Parathyroid adenoma (tissue), 2 donors: Measurements from ENCODE around the gene OR10G4.
"Not testable (repeated sequence)": the region's sequence is repeated elsewhere in the genome, so short reads cannot be mapped to it uniquely, and the experiment has no call there.

Experiments used
- H2AFZ ChIP-seq: fragments of 300-600 bp; sonication (generic); one replicate; pipeline ENCODE4 v1.7.0; 2017; ENCODE audit warnings: antibody characterized with exemption, mild to moderate bottlenecking
- H3K27ac ChIP-seq: fragments of 300-600 bp; sonication (generic); one replicate; pipeline ENCODE4 v1.7.0; 2017
- H3K27me3 ChIP-seq: fragments of 300-600 bp; sonication (generic); one replicate; pipeline ENCODE4 v1.7.0; 2017; ENCODE audit warnings: low read length; ENCODE audit not compliant: control insufficient read depth, insufficient read depth
- H3K36me3 ChIP-seq: fragments of 300-600 bp; sonication (generic); one replicate; pipeline ENCODE4 v1.7.0; 2017; ENCODE audit warnings: low read length; ENCODE audit not compliant: control insufficient read depth, insufficient read depth
- H3K4me1 ChIP-seq: fragments of 300-600 bp; sonication (generic); one replicate; pipeline ENCODE4 v1.7.0; 2017; ENCODE audit warnings: control low read depth
- H3K4me2 ChIP-seq: fragments of 300-600 bp; sonication (generic); one replicate; pipeline ENCODE4 v1.7.0; 2017; ENCODE audit warnings: low read length
- H3K4me3 ChIP-seq: fragments of 300-600 bp; sonication (generic); one replicate; pipeline ENCODE4 v1.7.0; 2017; ENCODE audit warnings: low read depth, low read length
- H3K79me2 ChIP-seq: fragments of 300-600 bp; sonication (generic); one replicate; pipeline ENCODE4 v1.7.0; 2017; ENCODE audit warnings: control low read depth
- H3K9ac ChIP-seq: fragments of 300-600 bp; sonication (generic); one replicate; pipeline ENCODE4 v1.7.0; 2017; ENCODE audit warnings: mild to moderate bottlenecking
- H3K9me3 ChIP-seq: fragments of 300-600 bp; sonication (generic); one replicate; pipeline ENCODE4 v1.7.0; 2017; ENCODE audit warnings: low read length; ENCODE audit not compliant: control insufficient read depth
- TF ChIP-seq, protein P1 (sequence below): fragments of 300-600 bp; sonication (generic); IDR thresholded peaks from one replicate; pipeline ENCODE4 v1.7.0; 2017; ENCODE audit warnings: antibody characterized with exemption, mild to moderate bottlenecking
- donor health status: primary hyperparathyroidism.

The OR10G4 gene

DNA sequence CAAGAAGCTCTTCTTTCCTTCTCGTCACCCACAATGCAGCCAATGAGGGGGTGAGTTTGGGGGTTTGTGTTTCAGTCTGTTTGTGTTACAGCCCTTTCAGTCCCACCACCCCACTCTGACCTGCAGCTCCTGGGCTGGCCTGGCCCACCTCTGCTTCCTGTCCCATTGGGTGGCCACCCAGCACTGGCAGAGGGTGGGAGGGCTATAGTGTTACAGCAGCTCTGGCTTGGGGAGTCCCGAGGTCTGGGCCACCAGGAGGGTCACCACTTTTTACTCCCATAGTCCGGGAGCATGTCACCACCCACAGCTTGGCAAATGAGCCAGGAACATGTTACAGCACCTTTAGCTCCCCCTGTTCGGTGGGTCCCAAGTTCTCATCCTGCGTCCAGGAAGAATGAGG lies 33.5 kb upstream of the OR10G4 start:
- Histone ChIP-seq H3K36me3 (no peaks in the 10 kb centered on the region), H3K27me3 (no peaks in the 10 kb centered on the region), H3K9ac (no peak overlapping the region), H3K4me2 (no peak overlapping the region), H3K27ac (no peak overlapping the region), H3K79me2 (no peaks in the 10 kb centered on the region), H2AFZ (no peak overlapping the region), H3K4me3 (no peak overlapping the region), H3K9me3 (no peaks in the 10 kb centered on the region), H3K4me1 (no peaks in the 10 kb centered on the region)
- TF ChIP-seq, protein P1, sequence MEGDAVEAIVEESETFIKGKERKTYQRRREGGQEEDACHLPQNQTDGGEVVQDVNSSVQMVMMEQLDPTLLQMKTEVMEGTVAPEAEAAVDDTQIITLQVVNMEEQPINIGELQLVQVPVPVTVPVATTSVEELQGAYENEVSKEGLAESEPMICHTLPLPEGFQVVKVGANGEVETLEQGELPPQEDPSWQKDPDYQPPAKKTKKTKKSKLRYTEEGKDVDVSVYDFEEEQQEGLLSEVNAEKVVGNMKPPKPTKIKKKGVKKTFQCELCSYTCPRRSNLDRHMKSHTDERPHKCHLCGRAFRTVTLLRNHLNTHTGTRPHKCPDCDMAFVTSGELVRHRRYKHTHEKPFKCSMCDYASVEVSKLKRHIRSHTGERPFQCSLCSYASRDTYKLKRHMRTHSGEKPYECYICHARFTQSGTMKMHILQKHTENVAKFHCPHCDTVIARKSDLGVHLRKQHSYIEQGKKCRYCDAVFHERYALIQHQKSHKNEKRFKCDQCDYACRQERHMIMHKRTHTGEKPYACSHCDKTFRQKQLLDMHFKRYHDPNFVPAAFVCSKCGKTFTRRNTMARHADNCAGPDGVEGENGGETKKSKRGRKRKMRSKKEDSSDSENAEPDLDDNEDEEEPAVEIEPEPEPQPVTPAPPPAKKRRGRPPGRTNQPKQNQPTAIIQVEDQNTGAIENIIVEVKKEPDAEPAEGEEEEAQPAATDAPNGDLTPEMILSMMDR: no peak

DNA sequence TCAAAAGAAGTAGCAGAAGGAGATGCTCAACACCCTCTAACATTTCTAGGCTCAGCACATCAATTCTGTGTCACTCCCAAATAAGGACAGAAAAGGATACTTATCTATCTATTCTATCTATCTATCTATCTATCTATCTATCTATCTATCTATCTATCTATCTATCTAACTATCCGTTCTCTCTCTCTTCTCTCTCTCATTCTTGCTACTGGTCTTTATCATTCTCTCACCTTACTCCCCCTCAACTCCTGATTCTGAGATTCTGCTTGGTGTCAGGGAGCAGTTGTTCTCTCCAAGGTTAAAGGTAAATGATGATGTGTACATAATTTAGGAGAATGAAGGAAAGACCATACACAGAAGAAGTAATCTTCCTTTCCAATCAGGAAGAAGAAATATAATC lies 17.7 kb upstream of the OR10G4 start, which contains the start of gene OR10G6:
Gene OR10G6, minus strand, starts transcription at position 43 of the 400 bp plus-strand sequence. Its CDS starts 0 bp downstream, at position 43.
- TF ChIP-seq, protein P1: no peak
- H3K36me3 ChIP-seq: no peaks in the 10 kb centered on the region
- no peaks in the 10 kb centered on the region for H3K4me1 ChIP-seq
- H3K9ac ChIP-seq: no peak within 1 kb of the TSS
- H3K27me3 ChIP-seq: no peaks in the 10 kb centered on the region
- no peak within 1 kb of the TSS for H3K4me2 ChIP-seq
- H3K27ac ChIP-seq: no peak within 1 kb of the TSS
- H3K79me2 ChIP-seq: no peaks in the 10 kb centered on the region
- no peak within 1 kb of the TSS for H2AFZ ChIP-seq
- no peaks in the 10 kb centered on the region for H3K9me3 ChIP-seq
- H3K4me3 ChIP-seq: no peak within 1 kb of the TSS

DNA sequence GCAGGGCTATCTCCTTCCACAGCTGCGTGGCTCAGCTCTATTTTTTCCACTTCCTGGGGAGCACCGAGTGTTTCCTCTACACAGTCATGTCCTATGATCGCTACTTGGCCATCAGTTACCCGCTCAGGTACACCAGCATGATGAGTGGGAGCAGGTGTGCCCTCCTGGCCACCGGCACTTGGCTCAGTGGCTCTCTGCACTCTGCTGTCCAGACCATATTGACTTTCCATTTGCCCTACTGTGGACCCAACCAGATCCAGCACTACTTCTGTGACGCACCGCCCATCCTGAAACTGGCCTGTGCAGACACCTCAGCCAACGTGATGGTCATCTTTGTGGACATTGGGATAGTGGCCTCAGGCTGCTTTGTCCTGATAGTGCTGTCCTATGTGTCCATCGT lies 3.0 kb downstream of the OR10G4 start:
- H3K4me2 ChIP-seq, H3K27ac ChIP-seq, H3K9ac ChIP-seq: not testable (repeated sequence)

DNA sequence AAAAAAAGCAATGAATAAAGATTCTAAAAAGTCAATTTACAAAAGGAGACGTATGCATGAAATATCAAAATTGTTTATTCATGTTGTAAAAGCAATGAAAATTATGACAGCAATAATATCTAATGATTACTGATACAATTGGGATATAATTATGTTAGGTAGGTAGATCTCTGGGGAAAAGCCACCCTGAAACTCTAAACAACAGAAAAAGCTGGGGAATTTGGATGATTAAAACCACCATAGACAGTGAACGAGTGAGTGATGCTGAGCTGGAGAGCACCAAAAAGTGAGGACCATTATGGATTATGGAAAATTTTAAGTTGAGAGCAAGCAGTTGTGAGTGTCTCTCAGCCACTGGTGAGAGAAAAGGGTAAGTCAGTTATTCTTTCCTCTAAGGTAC lies 13.7 kb downstream of the OR10G4 start, which contains the start of gene OR10G8:
Gene OR10G8, plus strand, starts transcription at position 301 of the 400 bp plus-strand sequence. CDS start 2,825 bp downstream, outside the sequence.
- no peak within 1 kb of the TSS for H3K27ac ChIP-seq
- H3K4me3 ChIP-seq: no peak within 1 kb of the TSS
- no peaks in the 10 kb centered on the region for H3K36me3 ChIP-seq
- no peak within 1 kb of the TSS for H3K9ac ChIP-seq
- no peaks in the 10 kb centered on the region for H3K79me2 ChIP-seq
- TF ChIP-seq, protein P1: no peak
- no peaks in the 10 kb centered on the region for H3K27me3 ChIP-seq
- H3K4me2 ChIP-seq: no peak within 1 kb of the TSS
- no peaks in the 10 kb centered on the region for H3K9me3 ChIP-seq
- H2AFZ ChIP-seq: no peak within 1 kb of the TSS
- no peaks in the 10 kb centered on the region for H3K4me1 ChIP-seq

More for the DNA sequence above, 3.0 kb downstream of the OR10G4 start:
- H2AFZ ChIP-seq, H3K9me3 ChIP-seq, H3K27me3 ChIP-seq, H3K79me2 ChIP-seq, H3K36me3 ChIP-seq, H3K4me1 ChIP-seq, H3K4me3 ChIP-seq: not testable (repeated sequence)

DNA sequence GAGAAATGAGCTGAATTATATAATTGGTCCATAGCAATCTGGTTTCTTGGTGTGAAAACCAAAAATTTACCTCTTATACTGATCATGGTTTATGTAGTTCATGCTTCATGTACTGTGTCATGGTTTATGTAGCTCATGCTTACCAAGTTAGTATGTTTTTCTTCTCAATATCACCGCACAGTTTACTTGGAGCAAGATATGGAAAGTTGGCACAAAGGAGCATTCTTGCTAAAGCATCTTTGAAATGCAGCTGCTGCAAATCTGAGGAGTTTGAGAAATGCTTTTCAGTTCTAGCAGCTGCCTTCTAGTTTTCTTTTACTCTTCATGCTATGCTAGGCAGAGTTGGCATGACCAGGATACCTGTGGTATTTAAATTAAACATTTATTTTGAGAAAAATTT lies 23.9 kb downstream of the OR10G4 start:
- no peaks in the 10 kb centered on the region for H3K4me1 ChIP-seq
- TF ChIP-seq, protein P1: no peak
- no peaks in the 10 kb centered on the region for H3K36me3 ChIP-seq
- H3K27ac ChIP-seq: no peak overlapping the region
- H3K4me3 ChIP-seq: no peak overlapping the region
- no peaks in the 10 kb centered on the region for H3K9me3 ChIP-seq
- H3K9ac ChIP-seq: no peak overlapping the region
- H3K4me2 ChIP-seq: no peak overlapping the region
- H3K27me3 ChIP-seq: no peaks in the 10 kb centered on the region
- H3K79me2 ChIP-seq: no peaks in the 10 kb centered on the region
- no peak overlapping the region for H2AFZ ChIP-seq
